GM21447 (cell line): Measurements from ENCODE around the gene ZNF468.
"Not testable (repeated sequence)": the region's sequence is repeated elsewhere in the genome, so short reads cannot be mapped to it uniquely, and the experiment has no call there.

Source experiments
- ATAC-seq: cut with Tn5 transposase; IDR thresholded peaks from one replicate; pipeline ENCODE4 v1.9.1; 2021; ENCODE audit not compliant: unreplicated experiment

The ZNF468 gene

GRCh38 chr19:52829866-52830265, 27.6 kb downstream of the ZNF468 start:
- ATAC-seq: not testable (repeated sequence)

- no peak for ATAC-seq
Observed at GRCh38 chr19:52825765-52826164, 31.7 kb downstream of the ZNF468 start.

GRCh38 chr19:52823676-52824075, 33.7 kb downstream of the ZNF468 start:
- ATAC-seq: no peak

- ATAC-seq: peak; percentile 90
Observed at GRCh38 chr19:52821204-52821960, 36.0 kb downstream of the ZNF468 start, which contains the start of gene ZNF28. Gene ZNF28 (minus strand): TSS chr19:52821633. CDS start chr19:52817958, 3,675 bp downstream.

GRCh38 chr19:52820472-52821203, 36.8 kb downstream of the ZNF468 start:
- peak; percentile 44 for ATAC-seq

GRCh38 chr19:52809801-52810200, 47.6 kb downstream of the ZNF468 start:
- no peak for ATAC-seq

GRCh38 chr19:52799950-52800640, 57.3 kb downstream of the ZNF468 start:
- not testable (repeated sequence) for ATAC-seq

- ATAC-seq: no peak
Observed at GRCh38 chr19:52789440-52789839, 68.0 kb downstream of the ZNF468 start.
